Kidney capillary endothelial cell (primary cell): ENCODE data around the gene FASTK.

Experiments
- DNase-seq: peaks from one replicate; pipeline ENCODE4 v3.0.0-alpha.2; 2018; ENCODE audit warnings: low spot score

Gene FASTK

GRCh38 chr7:151118108-151119054, 37.8 kb upstream of the FASTK start:
- DNase-seq: no peak

- no peak for DNase-seq
These were observed 37.0 kb upstream of the FASTK start for GRCh38 chr7:151117565-151117964.

GRCh38 chr7:151116603-151117440, 36.2 kb upstream of the FASTK start:
- DNase-seq: no peak

DNA sequence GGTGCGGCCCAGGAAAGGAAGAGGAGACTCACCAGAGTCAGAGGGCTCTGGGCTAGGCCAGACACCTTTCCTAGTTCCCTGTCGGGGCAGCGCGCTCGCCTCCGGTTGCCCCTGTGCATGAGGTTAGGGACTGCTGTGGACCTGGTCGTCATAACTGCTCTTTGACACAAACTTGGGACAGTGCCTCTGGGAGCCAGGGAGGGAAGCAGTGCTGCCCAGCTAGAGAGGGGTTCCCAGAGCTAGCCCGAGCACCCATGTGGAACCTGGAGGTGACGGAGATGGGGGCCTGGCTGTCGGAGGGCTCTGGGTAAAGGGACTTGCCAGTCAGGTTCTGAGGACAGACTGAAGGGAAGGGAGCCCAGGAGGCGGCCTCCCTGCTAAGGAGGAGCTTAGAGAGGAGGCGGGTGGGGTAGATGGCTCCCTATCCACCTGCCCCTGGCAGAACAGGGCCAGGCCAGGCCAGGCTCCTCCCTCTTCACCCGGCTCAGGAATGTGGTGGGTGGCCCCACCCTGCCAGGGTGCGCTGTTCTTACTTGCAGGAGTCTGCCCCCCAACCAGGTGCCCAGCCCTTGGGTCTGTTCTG, 35.3 kb upstream of the FASTK start:
- no peak for DNase-seq

DNA sequence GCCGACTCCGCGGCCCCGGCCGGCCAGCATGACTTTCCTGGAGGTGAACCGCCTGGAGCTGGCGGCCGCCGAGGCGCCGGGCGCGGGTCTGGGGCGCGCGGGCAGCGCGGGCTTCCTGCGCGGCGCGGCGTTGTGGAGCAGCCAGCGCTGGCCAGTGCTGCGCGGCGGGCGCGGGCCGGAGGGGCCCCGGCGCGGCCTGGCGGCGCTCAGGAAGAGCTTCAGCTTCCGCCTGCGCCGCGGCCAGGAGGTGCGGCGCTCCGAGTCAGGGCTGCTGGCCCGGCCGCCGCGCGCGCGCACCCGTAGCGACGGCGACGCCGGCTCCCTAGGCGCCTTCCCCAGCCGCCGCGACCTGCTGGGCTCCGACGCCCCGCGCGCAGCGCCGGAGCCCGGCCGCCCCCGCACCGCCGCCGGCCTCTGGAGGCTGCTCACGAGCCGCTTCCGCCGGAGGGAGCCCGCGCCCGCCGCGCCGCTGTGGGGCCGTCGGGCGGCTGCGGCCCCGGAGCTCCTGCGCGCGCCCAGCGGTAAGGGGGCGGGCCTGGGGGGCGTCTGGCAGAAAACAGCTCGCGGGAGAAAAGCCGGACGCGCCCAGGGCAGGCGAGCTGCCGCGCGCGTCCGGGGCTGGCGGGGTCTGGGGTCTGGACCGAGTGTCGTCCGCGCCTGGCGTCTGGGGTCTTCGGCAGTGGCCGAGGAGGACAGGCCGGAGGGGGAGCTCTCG, 34.7 kb upstream of the FASTK start:
- DNase-seq: peak; percentile 68

DNA sequence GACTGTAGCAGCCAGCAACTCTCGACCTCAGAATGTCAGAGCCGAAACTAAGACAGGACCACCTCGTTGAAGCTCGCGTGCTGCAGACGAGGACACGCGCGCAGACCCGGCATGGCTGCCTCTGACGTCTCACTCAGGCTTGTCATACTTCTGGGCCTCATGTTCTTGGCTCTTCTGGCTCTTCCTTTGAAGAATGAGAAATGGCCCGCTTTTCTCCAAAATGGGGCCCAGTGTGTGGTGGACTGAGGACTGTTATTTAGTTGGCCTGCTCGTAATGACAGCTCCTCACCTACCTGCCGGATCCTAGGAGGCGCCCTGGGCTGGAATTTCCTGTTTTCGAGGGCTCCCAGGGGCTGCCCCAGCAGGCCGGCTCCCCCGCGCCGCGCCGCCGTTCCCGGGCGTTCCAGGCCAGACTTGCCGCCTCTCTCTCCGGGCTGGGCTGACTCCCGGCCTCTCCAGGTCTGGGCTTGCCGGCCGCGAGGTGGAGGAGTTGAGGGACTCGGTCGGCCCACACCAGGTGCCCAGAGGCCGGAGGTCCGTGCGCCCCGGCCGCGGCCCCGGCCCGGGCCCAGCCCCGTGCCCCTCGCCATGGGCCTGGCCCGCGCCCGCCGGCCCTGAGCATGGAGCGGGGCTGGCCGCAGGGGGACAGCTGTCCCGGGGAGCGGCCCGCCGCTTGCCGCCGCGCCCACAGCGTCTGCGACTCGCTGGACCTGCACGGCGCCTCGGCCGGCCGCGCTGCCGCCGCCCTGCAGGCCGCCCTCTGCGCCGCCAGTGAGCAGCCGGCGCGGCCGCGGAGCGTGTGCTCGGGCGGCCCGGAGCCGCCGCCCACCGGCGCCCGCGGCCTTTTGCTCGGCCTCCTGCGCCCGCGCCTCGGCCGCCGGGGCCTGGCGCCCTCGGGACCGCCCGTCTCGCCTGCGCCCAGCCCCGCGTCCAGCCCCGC, 33.8 kb upstream of the FASTK start:
- no peak for DNase-seq

GRCh38 chr7:151113344-151114150, 32.9 kb upstream of the FASTK start:
- peak; percentile 40 for DNase-seq

GRCh38 chr7:151110941-151111645, 30.5 kb upstream of the FASTK start:
- DNase-seq: peak; percentile 78

GRCh38 chr7:151110236-151110940, 29.8 kb upstream of the FASTK start:
- DNase-seq: no peak

- no peak for DNase-seq
These were observed 28.8 kb upstream of the FASTK start for GRCh38 chr7:151109094-151110048.

DNA sequence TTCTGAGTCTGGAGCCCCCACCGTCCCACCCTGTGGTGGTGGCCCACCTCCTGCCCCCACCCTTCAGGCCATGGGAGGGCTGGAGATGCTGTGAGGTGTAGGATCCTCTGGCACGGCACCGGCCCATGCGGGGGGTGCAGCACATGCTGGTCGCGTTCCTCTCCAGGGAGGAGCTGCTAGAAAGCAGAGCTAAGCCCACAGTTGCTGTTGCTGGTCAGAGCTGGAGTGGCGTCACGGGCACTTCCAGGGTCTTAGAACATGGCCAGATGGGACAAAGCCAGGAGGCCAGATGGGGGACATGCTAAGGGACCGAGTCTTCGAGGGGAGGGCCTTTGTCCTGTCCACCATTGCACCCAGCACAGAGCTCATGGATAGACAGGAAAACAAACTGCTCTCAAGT, 27.3 kb upstream of the FASTK start:
- no peak for DNase-seq

GRCh38 chr7:151104411-151105235, 24.0 kb upstream of the FASTK start:
- DNase-seq: no peak

DNA sequence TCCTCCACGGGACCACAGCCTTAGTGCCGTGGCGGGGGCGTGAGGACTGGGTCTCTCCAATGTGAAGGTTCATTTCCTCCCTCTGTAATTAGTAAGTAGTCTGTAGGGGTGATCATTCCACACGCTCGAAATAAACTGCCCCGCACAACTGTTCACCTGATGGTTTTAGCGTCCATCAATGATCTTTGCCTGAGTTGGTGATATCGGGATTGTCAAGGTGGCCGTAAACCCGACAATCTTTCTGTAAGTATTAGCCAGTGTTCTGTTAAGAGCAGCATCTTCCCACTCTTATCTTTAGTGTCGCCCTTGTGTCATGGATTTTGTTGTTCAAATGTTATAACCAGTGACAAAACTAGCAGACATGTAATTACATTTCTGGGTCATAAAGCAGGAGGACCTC, 23.4 kb upstream of the FASTK start:
- no peak for DNase-seq

- DNase-seq: no peak
These were observed 22.4 kb upstream of the FASTK start for GRCh38 chr7:151102991-151103390.

DNA sequence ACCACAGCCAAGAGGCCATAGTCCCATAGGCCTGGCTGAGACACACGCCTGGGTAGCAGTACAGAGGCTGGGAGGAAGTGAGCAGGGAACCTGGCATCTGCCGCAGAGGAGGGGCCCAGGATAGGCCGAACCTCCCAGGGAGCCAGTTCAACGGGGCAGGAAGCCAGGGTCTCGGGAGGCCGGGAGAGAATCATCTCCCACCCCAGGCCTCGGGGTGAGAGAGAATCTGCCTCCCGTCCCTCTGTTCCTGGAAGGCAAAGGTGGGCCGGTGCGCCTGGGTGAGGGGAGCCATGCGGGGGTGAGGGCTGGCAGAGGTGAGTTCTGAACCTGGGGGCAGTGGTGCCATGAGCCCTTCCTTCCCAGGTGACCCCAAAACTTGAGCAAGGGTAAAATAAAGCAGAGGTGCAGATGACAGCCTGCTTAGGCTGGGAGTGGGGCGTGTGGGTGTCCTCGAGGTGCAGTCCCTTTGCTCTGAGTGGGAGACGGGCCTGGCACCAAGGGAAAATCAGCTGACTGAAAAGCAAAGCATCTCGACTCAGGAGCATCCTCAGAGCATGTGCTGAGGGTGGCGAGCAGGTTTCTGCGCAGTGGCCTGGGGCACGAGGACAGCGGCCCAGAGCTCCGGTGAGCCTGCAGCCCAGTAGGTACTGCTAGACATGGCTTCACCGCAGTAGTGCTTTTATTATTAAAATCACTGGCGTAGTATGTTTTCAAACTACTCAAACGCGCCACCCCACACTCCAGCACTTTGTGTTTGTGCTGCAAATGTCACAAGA, 21.2 kb upstream of the FASTK start:
- DNase-seq: no peak

GRCh38 chr7:151100921-151101320, 20.3 kb upstream of the FASTK start:
- no peak for DNase-seq
